LNCaP clone FGC (cell line): ENCODE data around the gene SCO2.

Experiments
- DNase-seq: peaks from one replicate; pipeline ENCODE4 v3.0.0-alpha.2; 2011; ENCODE audit warnings: low read depth
- H3K4me3 ChIP-seq: 2 replicates; pipeline ENCODE4 v1.5.1; 2011; ENCODE audit warnings: mild to moderate bottlenecking, low read depth, low read length, control low read depth
- TF ChIP-seq, protein P1 (sequence below): IDR thresholded peaks from 2 replicates; pipeline ENCODE4 v1.5.1; 2012; ENCODE audit warnings: mild to moderate bottlenecking; ENCODE audit not compliant: control insufficient read depth, insufficient read depth; ENCODE audit errors: extremely low read depth

The SCO2 gene

DNA sequence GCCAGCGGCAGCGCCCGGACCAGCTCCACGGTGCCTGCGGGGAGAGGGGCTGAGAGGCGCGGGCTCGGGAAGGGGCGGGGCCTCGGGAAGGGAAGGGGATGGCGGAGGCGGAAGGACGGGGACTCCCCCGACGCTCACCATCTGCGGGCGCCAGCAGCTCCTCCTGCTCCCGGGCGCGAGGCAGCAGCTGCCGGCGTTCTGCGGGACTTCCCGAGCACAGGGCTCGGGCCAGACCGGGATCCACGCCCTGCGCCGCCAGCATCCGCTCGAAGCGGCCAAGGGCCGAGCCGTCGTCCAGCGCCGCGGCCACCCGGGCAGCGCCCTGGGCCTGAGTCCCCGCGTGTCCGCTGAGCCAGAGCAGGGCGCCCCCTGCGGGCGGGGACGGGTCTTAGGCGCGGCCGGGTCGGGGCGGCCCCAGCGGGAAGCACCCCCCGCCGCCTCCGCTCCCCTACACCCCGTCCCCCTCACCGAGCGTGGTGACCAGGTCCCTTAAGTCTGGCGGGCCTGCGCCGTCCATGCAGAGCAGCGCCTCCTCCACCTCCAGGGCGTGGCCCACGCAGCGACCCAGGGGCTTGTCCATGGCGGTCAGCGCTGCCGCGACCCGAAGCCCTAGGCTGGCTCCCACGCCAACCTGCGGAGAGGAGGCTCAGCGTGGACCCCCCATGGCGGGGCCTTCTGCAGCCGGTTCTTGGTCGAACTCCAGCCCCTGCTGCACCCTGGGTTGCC is 873 bp upstream of the SCO2 start:
- DNase-seq: no peak
- peak overlapping the region; percentile 82 for H3K4me3 ChIP-seq
- TF ChIP-seq, protein P1, sequence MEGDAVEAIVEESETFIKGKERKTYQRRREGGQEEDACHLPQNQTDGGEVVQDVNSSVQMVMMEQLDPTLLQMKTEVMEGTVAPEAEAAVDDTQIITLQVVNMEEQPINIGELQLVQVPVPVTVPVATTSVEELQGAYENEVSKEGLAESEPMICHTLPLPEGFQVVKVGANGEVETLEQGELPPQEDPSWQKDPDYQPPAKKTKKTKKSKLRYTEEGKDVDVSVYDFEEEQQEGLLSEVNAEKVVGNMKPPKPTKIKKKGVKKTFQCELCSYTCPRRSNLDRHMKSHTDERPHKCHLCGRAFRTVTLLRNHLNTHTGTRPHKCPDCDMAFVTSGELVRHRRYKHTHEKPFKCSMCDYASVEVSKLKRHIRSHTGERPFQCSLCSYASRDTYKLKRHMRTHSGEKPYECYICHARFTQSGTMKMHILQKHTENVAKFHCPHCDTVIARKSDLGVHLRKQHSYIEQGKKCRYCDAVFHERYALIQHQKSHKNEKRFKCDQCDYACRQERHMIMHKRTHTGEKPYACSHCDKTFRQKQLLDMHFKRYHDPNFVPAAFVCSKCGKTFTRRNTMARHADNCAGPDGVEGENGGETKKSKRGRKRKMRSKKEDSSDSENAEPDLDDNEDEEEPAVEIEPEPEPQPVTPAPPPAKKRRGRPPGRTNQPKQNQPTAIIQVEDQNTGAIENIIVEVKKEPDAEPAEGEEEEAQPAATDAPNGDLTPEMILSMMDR: peak; percentile 70

DNA sequence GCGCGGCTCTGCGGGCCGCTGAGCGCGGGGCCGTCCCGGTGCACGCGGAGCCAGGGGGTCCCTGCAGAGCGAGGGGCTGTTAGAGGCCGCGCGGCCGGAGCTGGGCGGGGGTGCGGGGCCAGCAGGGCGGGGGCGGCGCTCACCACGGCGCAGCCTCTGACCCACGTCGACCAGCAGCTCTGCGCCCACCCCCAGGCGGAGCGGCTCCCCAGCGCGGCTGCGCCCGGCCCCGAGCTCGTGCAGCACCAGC is 385 bp upstream of the SCO2 start:
- H3K4me3 ChIP-seq: peak overlapping the region; percentile 82
- TF ChIP-seq, protein P1: no peak; the same call in 1 of the 2 replicates
- no peak for DNase-seq

DNA sequence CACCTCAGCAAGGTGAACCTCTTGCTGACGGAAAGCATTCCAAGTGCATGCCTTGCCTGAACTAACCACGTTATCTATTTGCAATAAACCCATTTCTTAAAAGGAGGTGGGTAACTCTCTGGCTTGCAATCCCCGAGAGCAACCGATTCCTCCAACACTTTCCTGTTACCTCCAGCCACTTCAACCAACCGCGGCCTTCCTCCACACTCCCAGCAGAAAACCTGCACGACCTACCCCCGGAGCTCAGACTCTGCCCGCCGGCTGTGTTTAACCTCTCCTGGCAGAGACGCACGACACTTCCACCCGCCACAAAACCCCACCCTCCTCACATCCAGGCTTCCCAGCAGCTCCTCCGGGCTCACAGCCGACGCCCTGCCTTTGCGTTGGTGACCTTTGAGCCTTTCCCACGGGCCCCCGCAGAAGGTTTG is 708 bp downstream of the SCO2 start:
- DNase-seq: no peak
- TF ChIP-seq, protein P1: no peak
- H3K4me3 ChIP-seq: peak overlapping the region; percentile 82

DNA sequence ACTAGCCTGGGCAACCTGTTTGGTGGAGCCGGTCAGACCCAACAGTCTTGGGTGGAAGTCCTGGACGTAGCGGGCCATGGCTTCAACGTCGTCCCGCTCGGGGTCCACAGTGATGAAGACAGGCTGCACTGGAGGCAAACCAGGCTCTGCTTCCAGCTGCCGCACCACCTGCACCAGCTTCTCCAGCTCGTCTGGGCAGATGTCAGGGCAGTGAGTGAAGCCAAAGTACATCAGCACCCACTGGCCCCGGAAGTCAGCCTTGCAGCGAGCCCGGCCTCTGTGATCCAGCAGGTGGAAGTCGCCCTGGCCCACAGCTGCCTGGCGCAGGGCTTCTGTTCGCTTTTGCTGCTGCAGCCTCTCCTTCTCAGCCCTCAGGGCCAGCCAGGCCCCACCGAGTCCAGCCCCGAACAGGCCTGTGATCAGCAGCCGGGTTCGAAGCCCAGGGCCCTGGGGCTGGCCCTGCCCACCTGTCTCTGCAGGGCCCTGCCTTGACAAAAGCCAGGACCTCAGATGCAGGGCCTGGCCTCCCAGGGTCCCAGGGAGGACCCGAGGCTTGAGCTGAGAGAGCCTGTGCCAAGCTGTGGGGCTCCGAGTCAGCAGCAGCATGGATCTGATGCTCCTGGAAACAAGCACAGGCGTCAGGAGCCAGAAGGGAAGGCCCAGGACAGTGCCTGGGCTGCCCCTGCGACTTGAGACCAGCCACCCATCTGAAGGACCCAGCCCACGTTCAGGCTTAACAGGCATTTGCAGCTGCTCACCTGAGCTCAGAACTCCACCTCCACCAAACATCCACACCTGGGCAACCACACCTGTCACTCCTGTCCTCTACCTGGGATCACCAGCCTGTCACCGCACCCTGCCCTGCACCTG is 1.4 kb downstream of the SCO2 start:
- peak overlapping the region; percentile 82 for H3K4me3 ChIP-seq
- TF ChIP-seq, protein P1: no peak
- DNase-seq: no peak

DNA sequence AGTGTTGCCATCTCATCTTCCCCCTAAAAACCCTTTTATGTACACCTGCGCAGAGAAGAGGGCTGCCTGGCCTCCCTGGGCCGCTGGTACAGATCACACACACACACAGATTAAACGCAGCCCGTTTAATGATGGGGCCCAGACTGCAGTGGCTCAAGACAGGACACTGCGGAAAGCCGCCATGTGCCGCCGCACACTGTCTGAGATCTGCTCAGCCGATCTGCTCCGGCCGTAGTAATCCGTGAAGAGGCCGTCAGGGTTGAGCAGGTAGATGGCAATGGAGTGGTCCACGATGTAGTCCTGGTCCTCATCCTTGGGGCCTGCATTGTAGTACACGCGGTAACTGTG is 2.0 kb downstream of the SCO2 start:
- TF ChIP-seq, protein P1: no peak
- no peak for DNase-seq
- H3K4me3 ChIP-seq: no peak overlapping the region

DNA sequence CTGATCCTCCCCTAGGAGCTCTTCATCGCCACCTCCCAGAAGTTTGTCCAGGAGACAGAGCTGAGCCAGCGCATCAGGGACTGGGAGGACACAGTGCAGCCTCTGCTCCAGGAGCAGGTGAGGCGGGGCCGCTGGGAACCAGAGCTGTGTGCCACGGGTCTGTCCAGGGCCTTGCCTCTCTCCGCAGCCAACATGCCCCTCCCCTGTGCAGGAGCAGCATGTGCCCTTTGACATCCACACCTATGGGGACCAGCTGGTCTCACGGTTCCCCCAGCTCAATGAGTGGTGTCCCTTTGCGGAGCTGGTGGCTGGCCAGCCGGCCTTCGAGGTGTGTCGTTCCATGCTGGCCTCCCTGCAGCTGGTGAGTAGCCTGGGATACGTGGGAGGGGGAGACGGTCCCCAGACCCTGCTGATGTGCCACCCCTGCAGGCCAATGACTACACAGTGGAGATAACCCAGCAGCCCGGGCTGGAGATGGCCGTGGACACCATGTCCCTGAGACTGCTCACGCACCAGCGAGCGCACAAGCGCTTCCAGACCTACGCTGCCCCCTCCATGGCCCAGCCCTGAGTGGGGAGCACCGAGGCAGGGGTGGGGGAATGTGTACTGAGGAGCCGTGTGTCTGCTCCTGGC is 2.5 kb downstream of the SCO2 start:
- no peak overlapping the region for H3K4me3 ChIP-seq
- no peak for DNase-seq
- TF ChIP-seq, protein P1: no peak
